ELF-1 (cell line): ENCODE results near the gene EVI5.
"Not testable (repeated sequence)": the region's sequence is repeated elsewhere in the genome, so short reads cannot be mapped to it uniquely, and the experiment has no call there.

Experiments
- DNase-seq: peaks from one replicate; pipeline ENCODE4 v3.0.0-alpha.2; 2016; ENCODE audit warnings: low read depth, low spot score

The EVI5 gene

DNA sequence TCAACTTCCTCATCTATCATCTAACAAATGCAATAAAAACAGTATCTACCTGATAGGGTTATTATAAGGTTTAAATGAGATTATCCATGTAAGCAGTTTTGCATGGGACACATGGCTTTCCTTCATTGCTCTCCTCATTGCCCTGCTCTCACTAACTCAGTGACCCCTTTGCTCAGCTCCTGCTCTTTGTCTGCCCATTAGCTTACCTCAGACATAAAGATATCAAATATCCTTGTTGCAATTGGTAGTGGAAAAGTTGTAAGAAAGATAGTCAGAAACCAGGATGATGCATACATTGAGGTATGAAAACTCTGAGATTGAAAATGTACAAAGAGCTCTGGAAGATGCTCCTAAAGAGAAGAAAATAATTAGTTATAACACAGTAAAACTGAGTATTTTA lies 89.8 kb downstream of the EVI5 start:
- DNase-seq: no peak

DNA sequence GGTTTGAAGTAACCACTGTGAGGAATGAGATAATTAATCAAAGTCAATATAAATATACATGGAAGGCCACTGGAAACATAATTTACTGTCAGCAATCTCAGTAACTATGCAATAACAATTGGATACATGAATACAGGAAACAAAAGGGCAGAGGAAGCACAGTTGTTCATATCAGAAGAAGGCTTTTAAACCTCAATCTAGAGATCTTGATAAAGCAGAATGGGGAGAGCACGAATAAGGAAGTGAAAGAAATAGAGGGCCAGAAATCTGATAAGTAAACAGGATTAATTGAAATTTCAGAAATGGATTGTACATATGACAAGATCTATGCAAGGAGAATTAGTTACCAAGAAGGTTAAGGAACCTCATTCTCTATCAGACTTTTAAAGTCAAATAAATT lies 93.0 kb downstream of the EVI5 start:
- no peak for DNase-seq

DNA sequence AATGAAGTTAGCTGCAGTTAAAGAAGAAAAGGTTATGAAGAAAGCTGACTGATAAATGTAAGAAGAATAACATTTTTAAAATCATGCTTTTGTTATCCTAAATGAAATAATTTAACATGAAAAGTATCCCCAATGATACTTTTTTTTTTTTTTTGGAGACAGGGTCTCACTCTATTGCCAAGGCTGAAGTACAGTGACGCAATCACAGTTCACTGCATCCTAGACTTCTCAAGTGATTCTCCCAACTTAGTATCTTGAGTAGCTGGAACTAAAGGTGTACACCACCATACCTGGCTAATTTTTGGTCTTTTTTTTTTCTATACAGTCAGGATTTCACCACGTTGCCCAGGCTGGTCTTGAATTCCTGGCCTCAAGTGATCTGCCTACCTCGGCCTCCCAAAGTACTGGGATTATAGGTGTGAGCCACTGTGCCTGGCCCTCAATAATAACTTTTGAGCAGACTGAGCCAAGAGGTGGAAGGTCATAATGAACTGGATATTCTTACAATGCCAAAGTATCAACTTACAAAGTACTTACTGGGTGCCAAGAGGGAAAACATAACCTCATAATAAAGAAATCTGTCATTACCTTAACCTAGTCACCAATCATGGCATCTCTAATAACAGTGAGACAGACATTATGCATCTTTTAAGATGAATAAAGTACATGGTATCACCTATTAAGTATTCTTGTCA lies 94.5 kb downstream of the EVI5 start:
- DNase-seq: no peak

DNA sequence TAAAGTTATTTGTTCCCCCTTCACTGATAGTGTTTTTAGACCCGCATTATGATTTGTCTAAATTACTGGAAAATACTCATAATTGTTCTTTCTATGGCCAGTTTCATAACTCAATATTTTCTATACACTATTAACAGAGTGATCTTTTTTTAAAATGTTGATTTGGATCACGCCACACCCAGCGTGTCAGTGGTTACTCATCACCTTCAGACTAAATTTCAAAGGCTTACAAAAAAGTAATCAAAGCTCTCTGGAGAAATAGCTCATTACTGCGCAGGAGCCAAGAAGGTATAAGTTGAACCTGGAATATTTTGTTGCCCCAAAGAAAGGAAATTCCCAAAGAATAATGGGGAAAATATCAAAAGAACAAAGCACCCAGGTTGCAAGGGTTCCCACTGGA lies 104.9 kb downstream of the EVI5 start:
- DNase-seq: no peak

DNA sequence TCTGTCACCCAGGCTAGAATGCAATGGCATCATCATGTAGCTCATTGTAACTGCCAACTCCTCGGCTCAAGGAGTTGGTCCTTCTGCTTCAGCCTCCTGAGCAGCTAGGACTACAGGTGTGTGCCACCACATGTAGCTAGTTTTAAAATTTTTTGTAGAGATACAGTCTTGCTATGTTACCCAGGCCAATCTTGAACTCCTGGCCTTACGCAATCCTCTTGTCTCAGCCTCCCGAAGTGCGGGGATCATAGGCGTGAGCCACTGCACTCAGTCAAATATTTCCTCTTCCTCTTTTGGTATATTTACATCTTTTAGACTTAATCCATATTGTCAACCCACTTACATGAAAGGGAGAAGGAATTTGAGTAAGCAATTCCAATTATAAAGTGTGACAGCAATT lies 121.1 kb downstream of the EVI5 start:
- DNase-seq: no peak

DNA sequence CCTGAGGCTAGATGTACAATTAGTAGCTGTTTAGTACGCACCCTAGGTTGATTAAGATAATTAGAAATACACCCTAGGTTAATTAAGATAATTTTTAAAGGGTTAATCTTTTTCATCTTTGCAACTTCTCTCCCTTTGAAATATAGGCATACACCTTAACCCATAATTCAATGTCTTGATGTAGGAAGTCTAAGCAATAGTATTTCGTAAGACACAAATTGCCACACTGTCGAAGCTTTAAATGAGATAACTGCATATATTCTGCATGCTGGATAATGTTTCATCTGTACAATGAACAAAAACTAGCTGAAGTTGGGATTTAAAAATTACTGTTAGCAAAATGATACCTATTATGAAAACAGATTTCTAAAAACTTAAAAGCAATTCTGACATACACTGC lies 122.9 kb downstream of the EVI5 start:
- no peak for DNase-seq

DNA sequence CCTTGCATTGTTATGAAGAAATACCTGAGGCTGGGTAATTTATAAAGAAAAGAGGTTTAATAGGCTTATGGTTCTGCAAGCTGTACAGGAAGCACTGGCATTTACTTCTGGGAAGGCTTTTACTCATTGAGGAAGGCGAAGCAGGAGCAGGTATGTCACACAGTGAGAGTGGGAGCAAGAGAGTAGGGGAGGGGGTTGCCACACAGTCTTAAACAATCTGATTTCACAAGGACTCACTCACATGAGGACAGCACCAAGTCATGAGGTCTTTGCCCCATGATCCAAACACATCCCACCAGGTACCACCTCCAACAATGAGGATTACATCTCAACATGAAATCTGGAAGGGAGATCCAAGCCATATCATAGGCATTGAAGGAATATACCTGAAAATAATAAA lies 127.2 kb downstream of the EVI5 start:
- DNase-seq: no peak

DNA sequence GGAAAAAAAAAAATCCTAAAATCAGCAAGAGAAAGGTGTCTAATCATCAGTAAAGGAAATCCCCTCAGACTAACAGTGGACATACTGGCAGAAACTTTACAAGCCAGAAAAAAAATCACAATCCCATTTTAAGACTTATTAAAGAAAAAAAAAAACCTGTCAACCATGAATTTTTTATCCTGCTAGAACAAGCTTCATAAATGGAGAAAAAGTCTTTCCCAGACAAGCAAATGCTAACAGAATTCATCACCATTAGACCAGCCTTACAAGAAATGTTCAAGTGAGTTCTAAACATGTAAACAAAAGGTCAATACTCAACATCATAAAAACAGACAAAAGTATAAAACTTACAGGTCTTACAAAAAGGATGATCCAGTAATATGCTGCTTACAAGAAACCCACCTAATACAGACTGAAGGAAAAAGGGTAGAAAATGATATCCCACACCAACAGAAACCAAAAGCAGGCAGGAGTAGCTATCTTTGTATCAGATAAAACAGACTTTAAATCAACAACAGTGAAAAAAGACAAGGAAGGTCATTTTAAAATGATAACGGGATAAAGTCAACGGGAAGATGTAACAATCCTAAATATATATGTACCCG lies 129.6 kb downstream of the EVI5 start:
- DNase-seq: no peak

DNA sequence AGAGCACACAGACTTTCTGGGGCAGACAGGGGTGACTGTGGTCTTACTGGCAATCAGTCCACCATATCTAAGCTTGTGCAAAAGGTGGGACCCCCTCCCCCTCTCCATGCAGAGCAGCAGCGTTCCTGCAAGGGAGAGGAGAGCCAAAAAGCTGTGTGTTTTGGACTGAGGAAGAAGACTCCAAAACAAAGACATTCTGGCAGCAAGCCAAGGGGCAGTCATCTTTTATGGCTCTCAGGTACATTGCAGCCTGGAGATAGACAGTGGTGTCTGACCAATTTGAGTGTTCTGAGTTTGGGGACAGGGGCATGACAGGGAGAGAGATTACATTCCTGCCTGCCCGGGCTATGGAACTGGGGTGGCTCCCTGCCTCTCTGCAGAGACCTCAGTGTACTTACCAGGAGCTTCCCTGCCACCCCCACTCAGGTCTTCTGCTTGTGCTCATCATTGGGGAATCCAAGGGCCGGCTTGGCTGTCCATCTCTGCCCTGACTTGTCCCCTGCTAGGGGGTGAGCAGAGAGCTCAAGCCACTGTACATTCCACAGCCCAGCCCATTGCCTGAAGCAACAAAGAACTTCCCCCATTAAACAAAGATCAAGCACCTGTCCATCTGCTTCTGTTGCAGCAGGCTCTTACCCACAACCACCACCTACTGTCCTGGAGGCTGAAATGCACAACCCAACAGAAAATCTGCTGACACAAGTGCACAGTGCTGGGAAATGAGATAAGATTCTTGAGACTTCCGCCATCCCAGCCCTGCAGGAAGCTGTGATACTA lies 131.1 kb downstream of the EVI5 start:
- peak; percentile 79 for DNase-seq

DNA sequence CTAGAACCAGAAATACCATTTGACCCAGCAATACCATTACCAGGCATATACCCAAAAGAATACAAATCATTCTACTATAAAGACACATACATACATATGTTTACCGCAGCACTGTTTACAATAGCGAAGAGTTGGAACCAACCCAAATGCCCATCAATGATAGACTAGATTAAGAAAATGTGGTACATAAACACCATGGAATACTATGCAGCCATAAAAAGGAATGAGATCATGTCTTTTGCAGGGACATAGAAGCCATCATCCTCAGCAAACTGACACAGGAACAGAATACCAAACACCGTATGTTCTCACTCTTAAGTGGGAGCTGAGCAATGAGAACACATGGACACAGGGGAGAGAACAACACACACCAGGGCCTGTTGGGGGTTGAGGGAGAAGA lies 144.2 kb downstream of the EVI5 start:
- not testable (repeated sequence) for DNase-seq

DNA sequence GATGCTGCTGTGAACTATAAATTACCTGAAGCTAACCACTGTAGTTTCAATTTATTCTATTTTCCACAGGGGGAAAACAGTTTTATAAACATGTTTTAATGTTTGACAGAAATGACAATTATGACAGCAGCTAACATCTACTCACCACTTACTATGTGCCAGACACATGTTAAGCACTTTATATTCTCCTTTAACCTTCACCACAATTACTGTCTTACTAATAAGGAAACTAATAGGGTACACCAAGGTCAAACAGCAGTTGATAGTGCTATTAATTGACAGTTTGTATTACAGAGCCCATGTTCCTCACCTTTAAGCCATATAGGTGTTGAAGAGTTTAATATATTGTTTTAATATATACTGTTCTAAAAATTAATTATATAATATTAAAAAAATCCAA lies 146.4 kb downstream of the EVI5 start:
- DNase-seq: no peak

DNA sequence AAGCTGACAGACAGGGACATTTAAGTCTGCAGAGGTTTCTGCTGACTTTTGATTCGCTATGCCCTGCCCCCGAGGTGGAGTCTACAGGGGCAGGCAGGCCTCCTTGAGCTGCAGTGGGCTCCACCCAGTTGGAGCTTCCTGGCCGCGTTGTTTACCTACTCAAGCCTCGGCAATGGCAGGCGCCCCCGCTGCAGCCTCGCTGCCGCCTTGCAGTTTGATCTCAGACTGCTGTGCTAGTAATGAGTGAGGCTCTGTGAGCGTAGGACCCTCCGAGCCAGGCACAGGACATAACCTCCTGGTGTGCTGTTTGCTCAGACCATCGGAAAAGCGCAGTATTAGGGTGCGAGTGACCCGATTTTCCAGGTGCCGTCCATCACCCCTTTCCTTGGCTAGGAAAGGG lies 149.7 kb downstream of the EVI5 start:
- DNase-seq: not testable (repeated sequence)

DNA sequence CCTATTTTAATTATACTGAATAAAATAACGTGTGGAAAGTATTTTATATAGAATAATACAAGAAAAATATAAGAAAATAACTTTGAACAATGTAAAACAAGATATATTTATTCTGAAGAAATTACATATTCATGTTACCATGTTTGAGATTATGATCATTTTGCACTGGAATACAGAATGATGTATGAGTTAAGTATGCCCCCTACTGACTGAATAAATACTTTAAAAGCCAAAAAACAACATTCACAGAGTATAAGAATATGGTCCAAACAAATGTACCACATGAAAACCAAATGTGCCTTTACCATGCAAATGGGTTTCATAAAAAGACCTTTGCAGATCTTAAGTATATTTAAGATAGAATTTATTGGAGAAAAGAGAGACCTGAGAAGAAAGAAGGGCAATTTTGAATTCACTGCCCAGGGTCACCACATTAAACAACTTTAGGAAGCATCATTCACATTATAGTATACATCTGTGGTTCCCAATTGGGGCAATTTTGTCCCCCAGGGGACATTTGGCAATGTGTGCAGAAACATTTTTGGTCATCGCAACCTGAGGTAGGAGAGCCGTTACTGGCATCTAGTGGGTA lies 161.6 kb downstream of the EVI5 start:
- no peak for DNase-seq

DNA sequence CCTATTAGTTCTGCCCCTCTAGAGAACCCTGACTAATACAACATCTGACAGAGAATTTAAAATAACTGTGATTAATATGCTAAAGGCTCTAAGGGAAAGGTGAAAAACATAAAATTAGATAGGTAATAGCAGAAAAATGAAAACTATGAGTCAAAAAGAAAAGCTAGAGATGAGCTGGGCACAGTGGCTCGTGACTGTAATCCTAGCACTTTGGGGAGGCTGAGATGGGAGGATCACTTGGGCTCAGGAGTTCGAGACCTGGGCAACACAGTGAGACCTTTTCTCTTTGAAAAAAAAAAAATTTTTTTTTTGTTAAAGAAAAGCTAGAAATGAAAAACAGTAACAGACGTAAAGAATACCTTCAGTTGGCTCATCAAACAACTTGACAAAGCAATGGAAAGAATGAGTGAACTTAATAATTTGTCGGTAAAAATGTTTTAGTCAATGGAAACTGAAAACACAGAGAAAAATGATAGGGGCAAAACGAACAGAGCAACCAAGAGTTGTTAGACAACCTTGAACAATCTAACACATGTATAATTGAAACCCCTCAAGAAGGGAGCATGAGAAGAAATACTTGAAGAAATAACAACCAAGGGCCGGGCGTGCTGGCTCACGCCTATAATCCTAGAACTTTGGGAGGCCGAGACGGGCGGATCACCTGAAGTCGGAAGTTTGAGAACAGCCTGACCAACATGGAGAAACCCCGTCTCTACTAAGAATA lies 165.3 kb downstream of the EVI5 start:
- no peak for DNase-seq

DNA sequence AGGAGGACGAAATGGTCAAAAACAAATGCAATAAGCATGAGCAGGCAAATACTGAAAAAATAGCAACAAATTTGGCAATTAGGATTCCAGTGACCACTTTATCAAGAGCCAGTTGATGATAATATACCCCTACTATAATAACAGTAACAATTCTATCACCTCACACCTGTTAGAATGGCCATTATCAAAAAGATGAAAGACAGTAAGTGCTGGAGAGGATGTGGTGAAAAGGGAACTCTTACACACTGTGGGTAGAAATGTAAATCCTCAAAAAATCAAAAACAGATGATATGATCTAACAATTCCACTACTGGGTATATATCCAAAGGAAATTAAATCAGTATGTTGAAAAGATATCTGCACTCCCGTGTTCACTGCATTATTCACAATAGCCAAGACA lies 183.9 kb downstream of the EVI5 start:
- no peak for DNase-seq

DNA sequence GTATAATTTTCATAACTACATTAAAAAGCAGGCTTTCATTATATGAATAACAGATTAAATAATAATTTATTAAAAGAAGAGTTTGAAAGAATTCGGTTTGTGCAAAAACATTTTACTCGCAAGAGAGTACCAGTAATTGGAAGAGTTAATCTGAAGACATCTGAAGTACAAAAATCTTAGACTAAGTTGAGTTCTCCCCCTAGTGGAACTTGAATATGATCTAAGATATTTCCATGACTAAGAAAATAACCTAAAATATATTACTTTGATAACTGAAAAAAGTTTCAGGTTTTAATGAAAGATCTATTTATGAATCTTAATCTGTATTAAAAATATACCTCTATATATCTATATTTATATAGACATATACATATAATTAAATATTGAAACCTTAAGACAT lies 185.7 kb downstream of the EVI5 start:
- DNase-seq: no peak

DNA sequence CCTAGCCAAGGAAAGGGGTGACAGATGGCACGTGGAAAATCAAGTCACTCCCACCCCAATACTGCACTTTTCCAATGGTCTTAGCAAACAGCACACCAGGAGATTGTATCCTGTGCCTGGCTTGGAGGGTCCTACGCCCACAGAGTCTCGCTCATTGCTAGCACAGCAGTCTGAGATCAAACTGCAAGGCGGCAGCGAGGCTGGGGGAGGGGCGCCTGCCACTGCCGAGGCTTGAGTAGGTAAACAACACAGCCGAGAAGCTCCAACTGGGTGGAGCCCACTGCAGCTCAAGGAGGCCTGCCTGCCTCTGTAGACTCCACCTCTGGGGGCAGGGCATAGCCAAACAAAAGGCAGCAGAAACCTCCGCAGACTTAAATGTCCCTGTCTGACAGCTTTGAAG lies 195.5 kb downstream of the EVI5 start:
- DNase-seq: not testable (repeated sequence)

DNA sequence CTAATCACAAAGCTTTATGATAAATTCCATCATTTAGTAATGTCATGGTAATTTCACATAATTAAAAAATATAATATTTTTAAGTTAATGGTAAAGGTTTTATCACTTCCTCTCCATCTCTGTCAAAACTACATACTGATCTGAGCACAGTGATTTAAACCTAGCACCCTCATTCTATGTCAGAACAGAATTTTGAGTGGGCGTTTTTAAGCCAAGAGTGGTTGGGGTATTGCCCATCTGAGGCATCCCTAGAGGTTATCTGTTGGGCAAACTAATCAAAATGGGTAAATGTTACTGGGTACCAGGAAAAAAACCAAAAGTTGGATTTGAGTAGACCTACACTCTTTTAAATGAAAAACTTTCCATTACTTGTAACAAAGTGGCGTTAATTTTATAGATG lies 197.5 kb downstream of the EVI5 start:
- no peak for DNase-seq

DNA sequence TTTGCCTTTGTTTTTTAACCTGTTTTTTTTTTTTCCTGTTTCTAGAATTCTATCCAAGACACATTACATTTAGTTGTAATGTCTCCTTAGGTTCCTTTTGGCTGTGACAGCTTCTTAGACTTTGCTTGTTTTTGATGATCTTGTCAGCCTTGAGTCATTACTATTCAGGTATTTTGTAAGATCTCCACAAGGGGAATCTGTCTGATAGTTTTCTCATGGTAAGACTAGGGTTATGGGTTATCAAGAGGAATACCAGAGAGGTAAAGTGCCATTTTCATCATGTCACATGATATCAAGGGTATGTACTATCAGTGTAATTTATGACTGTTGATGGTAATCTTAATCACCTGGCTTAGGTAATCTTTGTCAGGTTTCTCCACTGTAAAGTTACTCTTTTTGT lies 199.1 kb downstream of the EVI5 start:
- DNase-seq: no peak

DNA sequence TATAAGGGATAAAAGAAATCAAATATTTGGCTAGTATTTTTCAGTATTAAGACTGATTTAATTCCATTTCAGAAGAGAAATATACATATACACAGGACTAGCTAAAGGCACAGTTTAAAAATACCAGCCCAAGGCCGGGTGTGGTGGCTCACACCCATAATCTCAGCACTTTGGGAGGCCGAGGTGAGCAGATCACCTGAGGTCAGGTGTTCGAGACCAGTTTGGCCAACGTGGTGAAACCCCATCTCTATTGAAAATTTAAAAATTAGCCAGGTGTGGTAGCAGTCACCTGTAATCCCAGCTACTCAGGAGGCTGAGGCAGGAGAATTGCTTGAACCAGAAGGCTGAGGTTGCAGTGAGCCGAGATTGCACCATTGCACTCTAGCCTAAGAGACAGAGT lies 200.1 kb downstream of the EVI5 start:
- not testable (repeated sequence) for DNase-seq

DNA sequence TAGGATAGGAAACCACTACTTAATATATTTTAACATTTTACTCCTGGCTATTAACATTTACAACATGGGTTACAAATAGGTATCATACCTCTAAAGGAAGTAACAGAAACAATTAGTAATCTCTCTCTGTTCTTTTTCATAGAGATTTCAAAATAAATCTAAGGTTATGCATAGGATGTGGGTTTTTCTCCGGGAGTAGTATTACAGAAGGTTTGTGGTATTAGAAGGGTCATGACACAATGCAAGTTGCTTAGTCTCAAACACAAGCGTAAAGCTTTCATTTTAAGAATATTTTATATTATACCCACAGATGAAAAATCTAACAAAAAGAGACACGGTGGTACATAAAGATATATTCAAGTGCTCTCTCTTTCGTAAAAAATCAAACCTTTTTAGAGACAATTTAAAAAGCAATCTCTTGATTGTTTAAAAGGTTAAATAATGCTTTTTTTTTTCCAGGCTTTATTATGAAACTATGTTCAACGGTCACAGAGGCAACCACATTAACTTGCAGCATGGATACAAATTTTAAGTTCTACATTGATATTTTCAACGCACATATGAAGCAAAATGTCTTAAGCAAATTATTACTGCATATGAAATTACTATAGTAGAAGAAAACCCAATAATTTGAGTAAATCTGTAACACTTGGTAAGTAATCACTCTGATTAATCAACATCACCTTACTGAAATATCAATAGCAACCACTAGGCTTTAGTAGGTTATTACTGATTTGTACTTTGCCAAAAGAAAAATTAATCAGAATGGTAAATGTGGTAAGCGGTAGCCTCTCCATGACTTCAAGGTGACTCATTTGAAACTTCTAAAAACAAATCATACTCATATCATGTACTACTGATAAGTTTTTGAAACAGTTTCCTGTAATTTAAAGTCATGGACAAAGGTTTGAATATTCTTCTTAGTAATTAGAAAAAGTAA lies 200.8 kb downstream of the EVI5 start:
- no peak for DNase-seq
